A549 (cell line): ENCODE results near the gene CFAP99.

ENCODE experiments used
- CTCF ChIP-seq: fragments of >200 bp; sonication (Bioruptor Twin); formaldehyde crosslinking; IDR thresholded peaks from 3 replicates; pipeline ENCODE4 v1.5.1; 2016
- E2F6 ChIP-seq: IDR thresholded peaks from 2 replicates; pipeline ENCODE4 v1.6.1; 2012; ENCODE audit warnings: low read depth, borderline replicate concordance
- GATA3 ChIP-seq: IDR thresholded peaks from 2 replicates; pipeline ENCODE4 v1.6.1; 2012; ENCODE audit warnings: borderline replicate concordance
- JUNB ChIP-seq: fragments of >200 bp; sonication (Bioruptor Twin); formaldehyde crosslinking; IDR thresholded peaks from 2 replicates; pipeline ENCODE4 v1.6.1; 2016
- PBX3 ChIP-seq: IDR thresholded peaks from 2 replicates; pipeline ENCODE4 v1.6.1; 2012
- POLR2A ChIP-seq: IDR thresholded peaks from 2 replicates; pipeline ENCODE4 v1.6.1; 2012; ENCODE audit warnings: mild to moderate bottlenecking, low read length
- RAD21 ChIP-seq, 2 experiments: fragments of >200 bp in 1 of 2; sonication (Bioruptor Twin) in 1 of 2; formaldehyde crosslinking in 1 of 2; IDR thresholded peaks in 1 of 2; conservative IDR thresholded peaks in 1 of 2; 2 replicates in 1 of 2; 3 replicates in 1 of 2; pipeline ENCODE4 v1.6.1; 2012 to 2018; ENCODE audit warnings: inconsistent platforms in 1 of 2
- SMC3 ChIP-seq: fragments of >200 bp; sonication (Bioruptor Twin); formaldehyde crosslinking; IDR thresholded peaks from 3 replicates; pipeline ENCODE4 v1.6.1; 2018; ENCODE audit warnings: inconsistent platforms
- TFCP2L1 ChIP-seq: fragments of 250-450 bp; sonication (Bioruptor Pico); IDR thresholded peaks from 2 replicates; pipeline ENCODE4 v1.5.0; 2021; ENCODE audit warnings: mild to moderate bottlenecking

- TF ChIP-seq TFCP2L1 (CRISPR knock-in tag) (no peak), PBX3 (no peak), CTCF (no peak), SMC3 (no peak), POLR2A (no peak), RAD21 (conservative IDR thresholded peaks at IDR 0.05 in 1 of 2, IDR thresholded peaks at IDR 0.05 in 1 of 2) (no peak), GATA3 (no peak), JUNB (no peak), E2F6 (no peak)
Measured at GRCh38 chr4:2457481-2458295, 38.9 kb downstream of the CFAP99 start.
